PC-9 (cell line): ENCODE data around the gene AOAH. TPM values are rescaled to one million over a fixed set of nuclear protein-coding genes. Genes with fewer than 3 reads are reported as not detected.

Experiments used
- BruUV-seq: library from RNA; stranded (reverse); fragments of 400-500 nt; replicated peaks from 2 replicates; lab custom pipeline; 2021; lab: Mats Ljungman, UMichigan
- CTCF ChIA-PET: fragments of 300-600 bp; sonication (Branson Sonifier 250); formaldehyde crosslinking; loops from one replicate; lab custom pipeline; 2022; ENCODE audit warnings: antibody characterized with exemption; lab: Charles Lee
- POLR2A ChIA-PET: fragments of 300-600 bp; sonication (Branson Sonifier 250); formaldehyde crosslinking; loops from one replicate; lab custom pipeline; 2022; ENCODE audit warnings: antibody characterized with exemption; ENCODE audit not compliant: unreplicated experiment; lab: Charles Lee
- DNase-seq, 2 experiments: peaks; one replicate each; pipeline versions ENCODE4 v3.0.0 to v3.0.0-alpha.2; 2015 to 2022; ENCODE audit warnings: mixed read lengths in 1 of 2
- H2AFZ ChIP-seq: fragments of 200-600 bp; sonication (generic); 2 replicates; pipeline ENCODE4 v1.8.1; 2017; ENCODE audit warnings: antibody characterized with exemption
- H3F3A ChIP-seq: fragments of 200-600 bp; sonication (generic); 2 replicates; pipeline ENCODE4 v1.8.1; 2017; ENCODE audit warnings: antibody characterized with exemption, mild to moderate bottlenecking, low read depth; ENCODE audit not compliant: insufficient read depth
- H3K27ac ChIP-seq: fragments of 200-600 bp; sonication (generic); 2 replicates; pipeline ENCODE4 v1.6.1; 2016; ENCODE audit warnings: mixed run types
- H3K27me3 ChIP-seq: fragments of 200-600 bp; sonication (generic); 2 replicates; pipeline ENCODE4 v1.6.1; 2016; ENCODE audit warnings: low read depth, mixed run types; ENCODE audit not compliant: insufficient read depth
- H3K36me3 ChIP-seq: fragments of 200-600 bp; sonication (generic); 2 replicates; pipeline ENCODE4 v1.6.1; 2016; ENCODE audit warnings: low read depth, mixed run types
- H3K4me1 ChIP-seq: fragments of 200-600 bp; sonication (generic); replicated peaks from 2 replicates; pipeline ENCODE4 v1.6.1; 2016; ENCODE audit warnings: mixed run types; ENCODE audit not compliant: insufficient read depth
- H3K4me2 ChIP-seq: fragments of 200-600 bp; sonication (generic); 2 replicates; pipeline ENCODE4 v1.6.1; 2017; ENCODE audit warnings: mixed run types
- H3K4me3 ChIP-seq: fragments of 200-600 bp; sonication (generic); 2 replicates; pipeline ENCODE4 v1.6.1; 2016; ENCODE audit warnings: mixed run types
- H3K79me2 ChIP-seq: fragments of 200-600 bp; sonication (generic); 2 replicates; pipeline ENCODE4 v1.6.1; 2017; ENCODE audit warnings: low read depth, mixed run types
- H3K9me2 ChIP-seq: fragments of 200-600 bp; sonication (generic); 2 replicates; pipeline ENCODE4 v1.8.1; 2017; ENCODE audit warnings: mild to moderate bottlenecking; ENCODE audit not compliant: insufficient read depth
- H3K9me3 ChIP-seq: fragments of 200-600 bp; sonication (generic); 2 replicates; pipeline ENCODE4 v1.8.1; 2016; ENCODE audit warnings: low read depth; ENCODE audit not compliant: insufficient read depth
- H4K20me1 ChIP-seq: fragments of 200-600 bp; sonication (generic); 2 replicates; pipeline ENCODE4 v1.8.1; 2017; ENCODE audit not compliant: insufficient read depth
- CTCF ChIP-seq: fragments of 200-600 bp; sonication (generic); conservative IDR thresholded peaks from 2 replicates; pipeline ENCODE4 v1.6.1; 2017; ENCODE audit warnings: mixed run types, antibody characterized with exemption, mild to moderate bottlenecking, moderate library complexity
- EZH2 ChIP-seq: fragments of 200-600 bp; sonication (generic); IDR thresholded peaks from 2 replicates; pipeline ENCODE4 v1.8.0; 2017; ENCODE audit warnings: antibody characterized with exemption, low read depth
- intact Hi-C: fragments of 100-400 bp; cut with micrococcal nuclease; formaldehyde crosslinking; loops from one replicate; pipeline ENCODE4 v1.10.0; 2022; ENCODE audit not compliant: unreplicated experiment
- total RNA-seq: library from RNA; stranded (reverse); gene quantifications from 2 replicates; pipeline ENCODE4 v1.2.3, GENCODE V29; 2021

AOAH gene
- total RNA-seq, 1 experiment from 2014 or later = not detected

GRCh38 chr7:36567699-36568451 is 156.4 kb downstream of the AOAH start:
- no peaks in the 10 kb centered on the region for H3K9me3 ChIP-seq
- H3K4me1 ChIP-seq = no peaks in the 10 kb centered on the region
- no peak overlapping the region for H3K4me2 ChIP-seq
- no peaks in the 10 kb centered on the region for H4K20me1 ChIP-seq
- POLR2A ChIA-PET = no interaction called here
- H3K9me2 ChIP-seq = no peaks in the 10 kb centered on the region
- H3F3A ChIP-seq = no peaks in the 10 kb centered on the region
- no peak overlapping the region for H3K4me3 ChIP-seq
- no peaks in the 10 kb centered on the region for H3K79me2 ChIP-seq
- CTCF ChIA-PET = no interaction called here
- H3K36me3 ChIP-seq = no peaks in the 10 kb centered on the region
- intact Hi-C loops = no loop called here
- TF ChIP-seq EZH2 (no peak), CTCF (no peak)
- no TSS peak for BruUV-seq
- H3K27ac ChIP-seq = no peak overlapping the region
- no peak for DNase-seq
- H2AFZ ChIP-seq = no peak overlapping the region
- peaks cover 76% of the 10 kb centered on the region for H3K27me3 ChIP-seq

DNA sequence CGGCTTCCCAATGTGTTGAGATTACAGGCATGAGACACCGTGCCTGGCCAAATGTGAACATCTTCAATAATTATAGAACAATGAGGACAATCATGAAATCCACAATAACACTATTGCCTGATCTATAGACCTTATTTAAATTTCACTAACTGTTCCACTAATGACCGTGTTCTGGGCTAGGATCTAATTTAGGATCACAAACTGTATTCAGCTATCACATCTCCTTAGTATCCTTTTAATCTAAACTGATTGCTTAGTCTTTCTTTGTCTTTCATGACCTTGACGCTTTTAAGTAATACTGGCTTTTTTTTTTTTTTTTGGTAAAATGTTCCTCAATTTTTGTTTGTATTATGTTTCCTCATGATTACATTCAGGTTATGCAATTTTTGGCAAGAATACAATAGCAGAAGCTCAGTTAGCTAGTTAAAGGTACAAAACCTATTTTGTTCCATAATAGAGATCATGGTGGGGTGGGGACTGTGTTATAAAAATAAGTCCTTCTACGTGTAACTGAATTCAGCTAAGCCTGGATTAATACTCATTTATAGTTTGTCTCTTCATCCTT is 158.4 kb downstream of the AOAH start:
- BruUV-seq = no TSS peak
- H3K36me3 ChIP-seq = no peaks in the 10 kb centered on the region

GRCh38 chr7:36564489-36564888 is 159.8 kb downstream of the AOAH start:
- H4K20me1 ChIP-seq = no peaks in the 10 kb centered on the region
- H3K27me3 ChIP-seq = peaks cover 85% of the 10 kb centered on the region
- H3K36me3 ChIP-seq = no peaks in the 10 kb centered on the region
- ChIA-PET CTCF (no interaction called here), POLR2A (no interaction called here)
- TF ChIP-seq CTCF (no peak), EZH2 (no peak)
- no peak overlapping the region for H3K4me3 ChIP-seq
- DNase-seq = no peak
- no peaks in the 10 kb centered on the region for H3K4me1 ChIP-seq
- H3K4me2 ChIP-seq = no peak overlapping the region
- intact Hi-C loops = no loop called here
- H2AFZ ChIP-seq = no peak overlapping the region
- no peaks in the 10 kb centered on the region for H3K79me2 ChIP-seq
- no TSS peak for BruUV-seq
- no peaks in the 10 kb centered on the region for H3K9me2 ChIP-seq
- no peaks in the 10 kb centered on the region for H3K9me3 ChIP-seq
- H3F3A ChIP-seq = no peaks in the 10 kb centered on the region
- no peak overlapping the region for H3K27ac ChIP-seq

More for the DNA sequence above, 158.4 kb downstream of the AOAH start:
- Histone ChIP-seq H3K9me3 (no peaks in the 10 kb centered on the region), H3K4me2 (no peak overlapping the region), H3K27ac (no peak overlapping the region), H2AFZ (no peak overlapping the region), H3K27me3 (peaks cover 92% of the 10 kb centered on the region), H3K9me2 (no peaks in the 10 kb centered on the region), H3F3A (no peaks in the 10 kb centered on the region), H4K20me1 (no peaks in the 10 kb centered on the region), H3K4me1 (no peaks in the 10 kb centered on the region), H3K79me2 (no peaks in the 10 kb centered on the region), H3K4me3 (no peak overlapping the region)
- no peak for TF ChIP-seq CTCF
- TF ChIP-seq EZH2 = no peak
- intact Hi-C loops = no loop called here
- ChIA-PET CTCF (interaction anchor here (0.6 kb wide), 1 partner anchor 104 kb away, joined by 3 read pairs; no protein-coding TSS in a partner anchor), POLR2A (no interaction called here)
- DNase-seq = no peak
